BLaER1 (cell line): Measurements from ENCODE around the gene HPN.

Source experiments
- H3K27ac ChIP-seq: shearing (Covaris generic); formaldehyde crosslinking; 2 replicates; pipeline ENCODE4 v1.8.1; 2022
- H3K27me3 ChIP-seq: shearing (Covaris generic); formaldehyde crosslinking; 2 replicates; pipeline ENCODE4 v1.8.1; 2022
- H3K36me3 ChIP-seq: shearing (Covaris generic); formaldehyde crosslinking; 2 replicates; pipeline ENCODE4 v1.8.1; 2022
- H3K4me1 ChIP-seq: shearing (Covaris generic); formaldehyde crosslinking; 2 replicates; pipeline ENCODE4 v1.8.1; 2022
- H3K4me2 ChIP-seq: shearing (Covaris generic); formaldehyde crosslinking; 2 replicates; pipeline ENCODE4 v1.8.1; 2022
- H3K4me3 ChIP-seq: shearing (Covaris generic); formaldehyde crosslinking; 2 replicates; pipeline ENCODE4 v1.8.1; 2022
- H3K9ac ChIP-seq: shearing (Covaris generic); formaldehyde crosslinking; 2 replicates; pipeline ENCODE4 v1.8.1; 2022
- H3K9me3 ChIP-seq: shearing (Covaris generic); formaldehyde crosslinking; 2 replicates; pipeline ENCODE4 v1.8.1; 2022
- H4K20me1 ChIP-seq: shearing (Covaris generic); formaldehyde crosslinking; 2 replicates; pipeline ENCODE4 v1.8.1; 2022
- Cebpa-rat ChIP-seq: shearing (Covaris generic); IDR thresholded peaks from 2 replicates; pipeline ENCODE4 v1.8.1; 2022

Gene HPN

GRCh38 chr19:35015270-35015953 lies 26.1 kb upstream of the HPN start:
- Histone ChIP-seq H3K4me1 (peaks cover 73% of the 10 kb centered on the region), H3K27me3 (no peaks in the 10 kb centered on the region), H3K36me3 (peaks cover 100% of the 10 kb centered on the region), H3K4me2 (peak overlapping the region; percentile 14), H3K4me3 (no peak overlapping the region), H3K9me3 (no peaks in the 10 kb centered on the region), H4K20me1 (peaks cover 94% of the 10 kb centered on the region), H3K9ac (no peak overlapping the region), H3K27ac (no peak overlapping the region)
- TF ChIP-seq Cebpa-rat, result no peak

- peaks cover 68% of the 10 kb centered on the region for H3K4me1 ChIP-seq
- H3K36me3 ChIP-seq, result peaks cover 100% of the 10 kb centered on the region
- no peak overlapping the region for H3K9ac ChIP-seq
Measured at GRCh38 chr19:35015954-35016351, 25.6 kb upstream of the HPN start.

GRCh38 chr19:35017507-35017906 lies 24.0 kb upstream of the HPN start:
- H3K27me3 ChIP-seq, result no peaks in the 10 kb centered on the region
- peaks cover 52% of the 10 kb centered on the region for H3K4me1 ChIP-seq
- H3K4me3 ChIP-seq, result no peak overlapping the region
- peak overlapping the region; percentile 11; the same call in 1 of the 2 replicates for H3K9ac ChIP-seq
- peaks cover 100% of the 10 kb centered on the region for H3K36me3 ChIP-seq
- no peaks in the 10 kb centered on the region for H3K9me3 ChIP-seq
- no peak for TF ChIP-seq Cebpa-rat
- peak overlapping the region; percentile 29 for H3K27ac ChIP-seq
- H3K4me2 ChIP-seq, result peak overlapping the region; percentile 25
- peaks cover 94% of the 10 kb centered on the region for H4K20me1 ChIP-seq

More at GRCh38 chr19:35015954-35016351, 25.6 kb upstream of the HPN start:
- Histone ChIP-seq H3K27ac (no peak overlapping the region), H4K20me1 (peaks cover 94% of the 10 kb centered on the region), H3K4me2 (peak overlapping the region; percentile 14), H3K4me3 (no peak overlapping the region), H3K27me3 (no peaks in the 10 kb centered on the region), H3K9me3 (no peaks in the 10 kb centered on the region)
- no peak for TF ChIP-seq Cebpa-rat

GRCh38 chr19:35018379-35018778 lies 23.1 kb upstream of the HPN start:
- H3K4me1 ChIP-seq, result peaks cover 44% of the 10 kb centered on the region
- no peaks in the 10 kb centered on the region for H3K27me3 ChIP-seq
- TF ChIP-seq Cebpa-rat, result no peak
- H3K4me3 ChIP-seq, result no peak overlapping the region
- no peak overlapping the region for H3K9ac ChIP-seq
- H3K4me2 ChIP-seq, result no peak overlapping the region
- H3K36me3 ChIP-seq, result peaks cover 98% of the 10 kb centered on the region
- H4K20me1 ChIP-seq, result peaks cover 90% of the 10 kb centered on the region
- H3K9me3 ChIP-seq, result no peaks in the 10 kb centered on the region
- H3K27ac ChIP-seq, result no peak overlapping the region

GRCh38 chr19:35019144-35019543 lies 22.4 kb upstream of the HPN start:
- peaks cover 36% of the 10 kb centered on the region for H3K4me1 ChIP-seq
- no peak for TF ChIP-seq Cebpa-rat
- no peak overlapping the region for H3K4me3 ChIP-seq
- no peak overlapping the region for H3K4me2 ChIP-seq
- no peak overlapping the region for H3K27ac ChIP-seq
- no peak overlapping the region for H3K9ac ChIP-seq
- H3K9me3 ChIP-seq, result no peaks in the 10 kb centered on the region
- H4K20me1 ChIP-seq, result peaks cover 90% of the 10 kb centered on the region
- peaks cover 98% of the 10 kb centered on the region for H3K36me3 ChIP-seq
- H3K27me3 ChIP-seq, result no peaks in the 10 kb centered on the region

GRCh38 chr19:35021016-35021415 lies 20.5 kb upstream of the HPN start:
- no peaks in the 10 kb centered on the region for H3K27me3 ChIP-seq
- peaks cover 90% of the 10 kb centered on the region for H4K20me1 ChIP-seq
- no peak overlapping the region for H3K4me2 ChIP-seq
- H3K36me3 ChIP-seq, result peaks cover 98% of the 10 kb centered on the region
- no peaks in the 10 kb centered on the region for H3K9me3 ChIP-seq
- no peak overlapping the region for H3K9ac ChIP-seq
- no peak for TF ChIP-seq Cebpa-rat
- peaks cover 17% of the 10 kb centered on the region for H3K4me1 ChIP-seq
- no peak overlapping the region for H3K27ac ChIP-seq
- no peak overlapping the region for H3K4me3 ChIP-seq

- H3K4me3 ChIP-seq, result no peak overlapping the region
- H3K36me3 ChIP-seq, result peaks cover 98% of the 10 kb centered on the region
- H4K20me1 ChIP-seq, result peaks cover 92% of the 10 kb centered on the region
- no peak overlapping the region for H3K4me2 ChIP-seq
- no peaks in the 10 kb centered on the region for H3K27me3 ChIP-seq
- no peak overlapping the region for H3K27ac ChIP-seq
- H3K9me3 ChIP-seq, result no peaks in the 10 kb centered on the region
- TF ChIP-seq Cebpa-rat, result no peak
- peaks cover 11% of the 10 kb centered on the region for H3K4me1 ChIP-seq
- H3K9ac ChIP-seq, result no peak overlapping the region
Measured at GRCh38 chr19:35021596-35021995, 19.9 kb upstream of the HPN start.

- no peak for TF ChIP-seq Cebpa-rat
- Histone ChIP-seq H3K9ac (no peak overlapping the region), H3K27ac (no peak overlapping the region), H4K20me1 (peaks cover 94% of the 10 kb centered on the region), H3K4me2 (no peak overlapping the region), H3K36me3 (peaks cover 98% of the 10 kb centered on the region), H3K4me3 (no peak overlapping the region), H3K9me3 (no peaks in the 10 kb centered on the region), H3K4me1 (peaks cover 3% of the 10 kb centered on the region), H3K27me3 (no peaks in the 10 kb centered on the region)
Measured at GRCh38 chr19:35022460-35022859, 19.1 kb upstream of the HPN start.

- H3K36me3 ChIP-seq, result peaks cover 98% of the 10 kb centered on the region
Measured at GRCh38 chr19:35023428-35023827, 18.1 kb upstream of the HPN start.

GRCh38 chr19:35024095-35024494 lies 17.4 kb upstream of the HPN start:
- Histone ChIP-seq H3K27me3 (peaks cover 9% of the 10 kb centered on the region; the same call in 1 of the 2 replicates), H3K4me1 (peaks cover under 1% of the 10 kb centered on the region; the same call in 1 of the 2 replicates), H3K4me3 (no peak overlapping the region), H3K36me3 (peaks cover 93% of the 10 kb centered on the region), H4K20me1 (peaks cover 95% of the 10 kb centered on the region), H3K9me3 (no peaks in the 10 kb centered on the region), H3K9ac (no peak overlapping the region), H3K27ac (no peak overlapping the region), H3K4me2 (no peak overlapping the region)
- TF ChIP-seq Cebpa-rat, result no peak

More at GRCh38 chr19:35023428-35023827, 18.1 kb upstream of the HPN start:
- H3K4me2 ChIP-seq, result no peak overlapping the region
- TF ChIP-seq Cebpa-rat, result no peak
- H3K27ac ChIP-seq, result no peak overlapping the region
- H3K9ac ChIP-seq, result no peak overlapping the region
- H4K20me1 ChIP-seq, result peaks cover 95% of the 10 kb centered on the region
- no peak overlapping the region for H3K4me3 ChIP-seq
- H3K4me1 ChIP-seq, result no peaks in the 10 kb centered on the region
- H3K9me3 ChIP-seq, result no peaks in the 10 kb centered on the region
- H3K27me3 ChIP-seq, result peaks cover 6% of the 10 kb centered on the region; the same call in 1 of the 2 replicates
